Peyer's patch (tissue), 4 donors: ENCODE results near the gene SRSF5.

Source experiments
- POLR2A ChIP-seq, 2 donors: fragments of 450-650 bp; IDR thresholded peaks; one replicate each; pipeline ENCODE4 v1.5.1; 2017; ENCODE audit warnings: antibody characterized with exemption in 2 of 2, mild to moderate bottlenecking in 2 of 2, moderate library complexity in 2 of 2
- TF ChIP-seq, protein P1 (sequence below), 6 experiments: fragments of 450-650 bp in 4 of 6; fragments of 200-600 bp in 2 of 6; sonication (generic) in 1 of 6; IDR thresholded peaks; one replicate each; pipeline ENCODE4 v1.5.1; 2017 to 2019; ENCODE audit warnings: antibody characterized with exemption in 6 of 6, mild to moderate bottlenecking in 3 of 6, moderate library complexity in 1 of 6

DNA sequence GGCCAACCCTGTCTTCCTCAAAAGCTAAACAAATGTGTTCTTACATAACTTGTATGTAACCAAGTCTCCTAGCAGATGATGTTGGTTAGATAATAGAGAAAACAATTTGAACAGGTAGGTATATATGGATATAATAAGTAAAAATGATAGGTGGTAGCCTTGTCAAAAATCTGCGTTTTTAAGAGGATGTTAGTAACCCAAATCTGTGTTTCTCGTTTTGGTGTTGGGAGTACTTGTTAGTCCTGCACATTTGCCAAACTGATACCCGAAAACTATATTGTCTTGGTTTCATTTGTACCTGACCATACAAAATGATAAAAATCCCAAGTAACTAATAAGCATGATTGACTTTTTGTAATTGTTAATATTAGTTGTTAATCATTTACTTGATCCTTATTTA, 8.1 kb downstream of the SRSF5 start:
- TF ChIP-seq, protein P1, sequence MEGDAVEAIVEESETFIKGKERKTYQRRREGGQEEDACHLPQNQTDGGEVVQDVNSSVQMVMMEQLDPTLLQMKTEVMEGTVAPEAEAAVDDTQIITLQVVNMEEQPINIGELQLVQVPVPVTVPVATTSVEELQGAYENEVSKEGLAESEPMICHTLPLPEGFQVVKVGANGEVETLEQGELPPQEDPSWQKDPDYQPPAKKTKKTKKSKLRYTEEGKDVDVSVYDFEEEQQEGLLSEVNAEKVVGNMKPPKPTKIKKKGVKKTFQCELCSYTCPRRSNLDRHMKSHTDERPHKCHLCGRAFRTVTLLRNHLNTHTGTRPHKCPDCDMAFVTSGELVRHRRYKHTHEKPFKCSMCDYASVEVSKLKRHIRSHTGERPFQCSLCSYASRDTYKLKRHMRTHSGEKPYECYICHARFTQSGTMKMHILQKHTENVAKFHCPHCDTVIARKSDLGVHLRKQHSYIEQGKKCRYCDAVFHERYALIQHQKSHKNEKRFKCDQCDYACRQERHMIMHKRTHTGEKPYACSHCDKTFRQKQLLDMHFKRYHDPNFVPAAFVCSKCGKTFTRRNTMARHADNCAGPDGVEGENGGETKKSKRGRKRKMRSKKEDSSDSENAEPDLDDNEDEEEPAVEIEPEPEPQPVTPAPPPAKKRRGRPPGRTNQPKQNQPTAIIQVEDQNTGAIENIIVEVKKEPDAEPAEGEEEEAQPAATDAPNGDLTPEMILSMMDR (IDR thresholded peaks at IDR 0.05): no peak
- TF ChIP-seq POLR2A (IDR thresholded peaks at IDR 0.05): no peak
